DND-41 (cell line): ENCODE measurements around the gene CDH5.

ENCODE experiments used
- ATAC-seq: fragments of 200-7000 bp; cut with Tn5 transposase; 3 replicates; pipeline ENCODE4 v1.9.1; 2021; ENCODE audit warnings: low read depth; ENCODE audit not compliant: insufficient read depth
- DNase-seq: peaks from one replicate; pipeline ENCODE4 v3.0.0-alpha.2; 2020
- H2AFZ ChIP-seq: 2 replicates; pipeline ENCODE4 v1.6.0; 2012; ENCODE audit warnings: low read depth, low read length
- H3K27ac ChIP-seq: 2 replicates; pipeline ENCODE4 v1.5.1; 2012; ENCODE audit warnings: low read length, inconsistent platforms
- H3K27me3 ChIP-seq: fragments of 200-600 bp; sonication (generic); 2 replicates; pipeline ENCODE4 v1.6.0; 2012; ENCODE audit warnings: low read length, mild to moderate bottlenecking, inconsistent platforms; ENCODE audit not compliant: insufficient read depth, poor library complexity
- H3K36me3 ChIP-seq: 2 replicates; pipeline ENCODE4 v1.5.1; 2012; ENCODE audit warnings: low read length, inconsistent platforms; ENCODE audit not compliant: insufficient read depth
- H3K4me1 ChIP-seq: 2 replicates; pipeline ENCODE4 v1.5.1; 2012; ENCODE audit warnings: mild to moderate bottlenecking, low read length; ENCODE audit not compliant: insufficient read depth
- H3K4me2 ChIP-seq: 2 replicates; pipeline ENCODE4 v1.6.0; 2012; ENCODE audit warnings: mild to moderate bottlenecking, moderate library complexity, low read length, inconsistent platforms; ENCODE audit not compliant: insufficient read depth
- H3K4me3 ChIP-seq, 2 experiments: fragments of 200-600 bp in 1 of 2; shearing (Covaris generic) in 1 of 2; 2 replicates each; pipeline ENCODE4 v1.5.1; 2012 to 2016; ENCODE audit warnings: inconsistent platforms in 2 of 2, low read length in 2 of 2, mild to moderate bottlenecking in 2 of 2, low read depth in 1 of 2, moderate library complexity in 1 of 2
- H3K79me2 ChIP-seq: 2 replicates; pipeline ENCODE4 v1.6.0; 2012; ENCODE audit warnings: low read length, inconsistent platforms; ENCODE audit not compliant: insufficient read depth
- H3K9ac ChIP-seq: 2 replicates; pipeline ENCODE4 v1.6.0; 2012; ENCODE audit warnings: low read depth, mild to moderate bottlenecking, inconsistent platforms, low read length, moderate library complexity
- H3K9me3 ChIP-seq: 2 replicates; pipeline ENCODE4 v1.5.1; 2012; ENCODE audit warnings: low read length, moderate library complexity, mild to moderate bottlenecking, inconsistent platforms; ENCODE audit not compliant: insufficient read depth, severe bottlenecking
- H4K20me1 ChIP-seq: 2 replicates; pipeline ENCODE4 v1.6.0; 2012; ENCODE audit warnings: low read length; ENCODE audit not compliant: insufficient read depth
- EZH2 ChIP-seq: IDR thresholded peaks from 3 replicates; pipeline ENCODE4 v1.6.1; 2012; ENCODE audit warnings: borderline replicate concordance, low read depth, mild to moderate bottlenecking, moderate library complexity, low read length, inconsistent platforms; ENCODE audit not compliant: severe bottlenecking
- TF ChIP-seq, protein P1 (sequence below): IDR thresholded peaks from 2 replicates; pipeline ENCODE4 v1.5.1; 2012; ENCODE audit warnings: borderline replicate concordance, low read length, moderate library complexity, mild to moderate bottlenecking; ENCODE audit not compliant: poor library complexity, severe bottlenecking; ENCODE audit errors: extremely low read depth

The CDH5 gene

DNA sequence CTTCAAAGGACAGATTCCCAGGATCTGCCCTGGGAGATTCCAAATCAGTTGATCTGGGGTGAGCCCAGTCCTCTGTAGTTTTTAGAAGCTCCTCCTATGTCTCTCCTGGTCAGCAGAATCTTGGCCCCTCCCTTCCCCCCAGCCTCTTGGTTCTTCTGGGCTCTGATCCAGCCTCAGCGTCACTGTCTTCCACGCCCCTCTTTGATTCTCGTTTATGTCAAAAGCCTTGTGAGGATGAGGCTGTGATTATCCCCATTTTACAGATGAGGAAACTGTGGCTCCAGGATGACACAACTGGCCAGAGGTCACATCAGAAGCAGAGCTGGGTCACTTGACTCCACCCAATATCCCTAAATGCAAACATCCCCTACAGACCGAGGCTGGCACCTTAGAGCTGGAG is 840 bp upstream of the CDH5 start:
- Histone ChIP-seq H3K4me2 (no peak overlapping the region), H4K20me1 (peaks cover 3% of the 10 kb centered on the region; the same call in 1 of the 2 replicates)

DNA sequence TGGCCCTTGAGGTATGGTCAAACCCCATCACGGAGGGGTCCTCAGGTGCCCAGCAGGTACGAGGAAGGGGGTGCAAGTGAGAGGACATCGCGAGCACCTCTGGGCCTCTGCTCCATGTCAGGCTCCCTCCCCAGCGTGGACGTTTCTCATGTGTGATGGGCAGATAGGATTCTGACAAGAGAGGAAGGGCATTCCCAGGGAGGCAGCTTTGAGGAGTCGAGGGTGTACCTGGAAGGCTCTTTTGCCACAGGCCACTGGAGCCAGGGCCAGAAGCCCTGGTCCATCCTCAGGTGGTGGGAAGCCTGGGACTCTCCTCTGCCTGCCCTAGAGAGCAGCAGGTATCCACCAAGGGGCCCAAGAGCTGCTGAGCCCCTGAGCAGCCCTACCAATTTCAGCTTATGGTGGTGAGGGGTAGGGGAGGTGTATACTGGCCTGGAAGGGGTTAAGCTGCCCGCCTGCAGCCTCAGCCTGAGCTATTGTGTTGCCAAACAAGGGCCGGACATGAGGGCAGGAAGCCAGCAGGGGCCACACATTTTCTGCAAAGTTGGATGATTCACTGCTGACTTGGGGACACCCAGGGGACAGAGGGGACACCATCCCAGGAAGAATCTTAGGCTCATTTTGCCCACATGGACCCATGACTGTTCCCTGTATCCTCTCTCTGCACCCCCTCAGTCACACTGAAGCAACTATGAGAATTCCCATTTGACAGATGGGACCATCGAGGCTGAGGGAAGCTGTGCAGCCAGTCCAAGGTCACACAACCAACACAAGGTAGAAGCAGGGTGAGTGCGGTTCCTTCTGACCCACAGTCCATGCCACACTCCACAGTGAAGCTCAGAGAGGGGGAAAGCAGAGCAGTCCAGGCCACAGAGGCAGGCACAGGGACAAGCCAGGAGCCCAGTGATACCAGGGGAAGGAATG is 1.7 kb downstream of the CDH5 start:
- Histone ChIP-seq H3K36me3 (no peaks in the 10 kb centered on the region), H2AFZ (no peak overlapping the region), H3K27me3 (no peaks in the 10 kb centered on the region), H3K4me2 (no peak overlapping the region), H3K9ac (no peak overlapping the region), H4K20me1 (0 out of 2 replicates have a peak, but pooled peaks cover 3% of the 10 kb centered on the region), H3K4me1 (no peaks in the 10 kb centered on the region), H3K4me3 (no peak overlapping the region), H3K27ac (no peak overlapping the region), H3K79me2 (no peaks in the 10 kb centered on the region), H3K9me3 (no peaks in the 10 kb centered on the region)
- TF ChIP-seq, protein P1, sequence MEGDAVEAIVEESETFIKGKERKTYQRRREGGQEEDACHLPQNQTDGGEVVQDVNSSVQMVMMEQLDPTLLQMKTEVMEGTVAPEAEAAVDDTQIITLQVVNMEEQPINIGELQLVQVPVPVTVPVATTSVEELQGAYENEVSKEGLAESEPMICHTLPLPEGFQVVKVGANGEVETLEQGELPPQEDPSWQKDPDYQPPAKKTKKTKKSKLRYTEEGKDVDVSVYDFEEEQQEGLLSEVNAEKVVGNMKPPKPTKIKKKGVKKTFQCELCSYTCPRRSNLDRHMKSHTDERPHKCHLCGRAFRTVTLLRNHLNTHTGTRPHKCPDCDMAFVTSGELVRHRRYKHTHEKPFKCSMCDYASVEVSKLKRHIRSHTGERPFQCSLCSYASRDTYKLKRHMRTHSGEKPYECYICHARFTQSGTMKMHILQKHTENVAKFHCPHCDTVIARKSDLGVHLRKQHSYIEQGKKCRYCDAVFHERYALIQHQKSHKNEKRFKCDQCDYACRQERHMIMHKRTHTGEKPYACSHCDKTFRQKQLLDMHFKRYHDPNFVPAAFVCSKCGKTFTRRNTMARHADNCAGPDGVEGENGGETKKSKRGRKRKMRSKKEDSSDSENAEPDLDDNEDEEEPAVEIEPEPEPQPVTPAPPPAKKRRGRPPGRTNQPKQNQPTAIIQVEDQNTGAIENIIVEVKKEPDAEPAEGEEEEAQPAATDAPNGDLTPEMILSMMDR = no peak
- no peak for TF ChIP-seq EZH2
- ATAC-seq = no peak
- DNase-seq = no peak

More for the DNA sequence above, 840 bp upstream of the CDH5 start:
- no peak for ATAC-seq
- no peaks in the 10 kb centered on the region for H3K36me3 ChIP-seq
- H3K79me2 ChIP-seq = no peaks in the 10 kb centered on the region
- H3K4me3 ChIP-seq = no peak overlapping the region
- no peak overlapping the region for H3K27ac ChIP-seq
- no peaks in the 10 kb centered on the region for H3K9me3 ChIP-seq
- H3K9ac ChIP-seq = no peak overlapping the region
- no peaks in the 10 kb centered on the region for H3K4me1 ChIP-seq
- peaks cover 15% of the 10 kb centered on the region for H3K27me3 ChIP-seq
- DNase-seq = no peak
- no peak overlapping the region for H2AFZ ChIP-seq
- TF ChIP-seq, protein P1 = no peak
- no peak for TF ChIP-seq EZH2

DNA sequence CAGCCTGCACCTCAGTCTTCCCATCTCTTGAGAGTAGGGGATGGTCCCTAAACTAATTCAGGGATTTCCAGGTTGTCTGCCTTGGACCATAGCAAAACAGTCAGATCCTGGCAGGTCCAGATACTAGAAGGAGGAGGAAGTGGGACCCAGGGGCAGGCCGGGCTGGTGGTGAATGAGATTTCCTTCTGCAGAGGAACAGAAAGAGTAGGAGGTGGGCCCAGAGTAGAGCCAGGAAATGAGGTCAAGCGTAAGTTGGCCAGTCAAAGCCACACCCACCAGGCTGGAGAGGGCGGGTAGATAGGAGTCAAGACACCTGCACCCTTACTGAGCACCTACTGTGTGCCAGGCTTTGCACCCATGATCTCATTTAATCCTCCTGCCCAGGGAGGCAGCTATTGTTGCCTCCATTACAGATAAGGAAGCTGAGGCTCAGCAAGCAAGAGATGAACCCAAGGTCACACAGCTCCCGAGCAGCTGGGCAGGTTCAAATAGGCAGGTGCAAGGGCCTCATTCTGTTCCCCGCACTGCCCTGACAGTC is 2.6 kb downstream of the CDH5 start:
- ATAC-seq (0 out of 3 replicates have a peak, but pooled peaks have one; percentile 48), DNase-seq (peak; percentile 13)
- H3K27ac ChIP-seq = no peak overlapping the region
- H3K36me3 ChIP-seq = no peaks in the 10 kb centered on the region
- TF ChIP-seq, protein P1 = no peak
- H3K9me3 ChIP-seq = no peaks in the 10 kb centered on the region
- no peaks in the 10 kb centered on the region for H3K79me2 ChIP-seq
- no peak overlapping the region for H2AFZ ChIP-seq
- H4K20me1 ChIP-seq = 0 out of 2 replicates have a peak, but pooled peaks cover 3% of the 10 kb centered on the region
- H3K4me3 ChIP-seq = no peak overlapping the region
- no peak overlapping the region for H3K9ac ChIP-seq
- H3K4me2 ChIP-seq = no peak overlapping the region
- H3K4me1 ChIP-seq = no peaks in the 10 kb centered on the region
- no peaks in the 10 kb centered on the region for H3K27me3 ChIP-seq
